Measurements from ENCODE around the gene DOCK4.
"Not testable (repeated sequence)": the region's sequence is repeated elsewhere in the genome, so short reads cannot be mapped to it uniquely, and the experiment has no call there.

The DOCK4 gene

DNA sequence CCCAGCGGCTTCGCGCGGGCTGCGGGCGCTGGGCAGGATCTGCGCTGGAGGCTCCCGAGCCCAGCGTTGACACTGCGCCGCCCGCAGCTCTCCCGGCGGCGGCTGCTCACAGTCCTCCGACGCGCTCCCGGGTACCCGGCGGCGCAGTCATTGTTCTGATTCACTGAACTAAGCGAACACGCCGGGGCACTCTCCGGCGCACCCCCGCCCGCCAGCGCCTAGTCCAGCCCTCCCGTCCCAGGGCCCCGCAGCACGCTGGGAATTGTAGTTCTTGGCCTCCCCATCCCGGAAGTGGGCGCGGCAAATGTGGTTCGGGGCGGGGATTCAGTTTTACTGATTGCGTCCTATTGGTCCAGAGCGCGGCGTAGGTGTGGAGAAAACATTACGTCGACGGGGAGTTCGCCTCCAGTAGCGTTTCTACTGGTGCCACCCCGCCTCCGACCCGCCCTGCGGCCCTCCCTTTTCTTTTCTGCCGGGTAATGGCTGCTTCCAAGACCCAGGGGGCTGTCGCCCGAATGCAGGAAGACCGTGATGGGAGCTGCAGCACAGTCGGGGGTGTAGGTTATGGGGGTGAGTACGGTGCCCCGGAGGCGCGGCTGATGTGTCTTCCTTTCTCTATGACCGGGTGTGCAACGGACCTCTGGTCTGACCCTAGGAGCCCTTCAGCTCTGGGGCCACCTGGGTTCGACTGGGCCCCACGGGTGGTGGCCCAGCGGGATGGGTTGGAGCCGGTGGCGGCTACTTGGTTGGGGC, at the start of gene DOCK4, which contains the start of gene ZNF277:
Gene DOCK4, minus strand, starts transcription at position 162 of the 753 bp plus-strand sequence. CDS start 261 bp downstream, outside the sequence.
Gene ZNF277, plus strand, starts transcription at position 458 of the 753 bp plus-strand sequence. Its CDS starts 22 bp downstream, at position 480.
- Histone ChIP-seq H3K27ac (ENCODE audit: low read depth, low read length) (peak within 1 kb of the TSS; percentile 86), H3K9ac (ENCODE audit: low read length in 5 of 5) (peak within 1 kb of the TSS; percentile 85 to 94 (median 90)), H3K27me3 (ENCODE audit: control insufficient read depth in 5 of 5, insufficient read depth in 4 of 5, low read length in 5 of 5) (no peaks in the 10 kb centered on the region), H3K4me3 (ENCODE audit: low read depth in 1 of 5, low read length in 5 of 5) (peak within 1 kb of the TSS; percentile 92 to 99 (median 98)), H3K9me3 (ENCODE audit: control insufficient read depth in 5 of 5, low read length in 5 of 5) (no peaks in the 10 kb centered on the region), H3K4me1 (ENCODE audit: control insufficient read depth in 5 of 5, insufficient read depth in 5 of 5, low read length in 5 of 5) (peaks cover 0 to 37% (median 35%) of the 10 kb centered on the region in 5 donors), H3K36me3 (ENCODE audit: control insufficient read depth in 5 of 5, insufficient read depth in 5 of 5, low read length in 5 of 5) (no peaks in the 10 kb centered on the region)

- peaks cover 0 to 2% (median 0%) of the 10 kb centered on the region in 5 donors for H3K4me1 ChIP-seq (ENCODE audit: control insufficient read depth in 5 of 5, insufficient read depth in 5 of 5, low read length in 5 of 5)
- no peak overlapping the region for H3K27ac ChIP-seq (ENCODE audit: low read depth, low read length)
- no peaks in the 10 kb centered on the region for H3K36me3 ChIP-seq (ENCODE audit: control insufficient read depth in 5 of 5, insufficient read depth in 5 of 5, low read length in 5 of 5)
- no peaks in the 10 kb centered on the region for H3K9me3 ChIP-seq (ENCODE audit: control insufficient read depth in 5 of 5, low read length in 5 of 5)
- no peak overlapping the region for H3K9ac ChIP-seq (ENCODE audit: low read length in 5 of 5)
- H3K4me3 ChIP-seq (ENCODE audit: low read depth in 1 of 5, low read length in 5 of 5) = no peak overlapping the region
- no peaks in the 10 kb centered on the region for H3K27me3 ChIP-seq (ENCODE audit: control insufficient read depth in 5 of 5, insufficient read depth in 4 of 5, low read length in 5 of 5)
Measured at GRCh38 chr7:112255388-112255720, 49.2 kb upstream of the DOCK4 start.

- no peaks in the 10 kb centered on the region for H3K36me3 ChIP-seq (ENCODE audit: control insufficient read depth in 5 of 5, insufficient read depth in 5 of 5, low read length in 5 of 5)
- H3K27me3 ChIP-seq (ENCODE audit: control insufficient read depth in 5 of 5, insufficient read depth in 4 of 5, low read length in 5 of 5) = no peaks in the 10 kb centered on the region
- no peak overlapping the region for H3K4me3 ChIP-seq (ENCODE audit: low read depth in 1 of 5, low read length in 5 of 5)
- H3K9ac ChIP-seq (ENCODE audit: low read length in 5 of 5) = no peak overlapping the region
- H3K9me3 ChIP-seq (ENCODE audit: control insufficient read depth in 5 of 5, low read length in 5 of 5) = no peaks in the 10 kb centered on the region
- no peak overlapping the region for H3K27ac ChIP-seq (ENCODE audit: low read depth, low read length)
- H3K4me1 ChIP-seq (ENCODE audit: control insufficient read depth in 5 of 5, insufficient read depth in 5 of 5, low read length in 5 of 5) = peaks cover 0 to 2% (median 0%) of the 10 kb centered on the region in 5 donors
Measured at GRCh38 chr7:112254709-112255387, 48.6 kb upstream of the DOCK4 start.

GRCh38 chr7:112254156-112254555, 48.0 kb upstream of the DOCK4 start:
- Histone ChIP-seq H3K9me3 (ENCODE audit: control insufficient read depth in 5 of 5, low read length in 5 of 5) (no peaks in the 10 kb centered on the region), H3K27me3 (ENCODE audit: control insufficient read depth in 5 of 5, insufficient read depth in 4 of 5, low read length in 5 of 5) (no peaks in the 10 kb centered on the region), H3K27ac (ENCODE audit: low read depth, low read length) (no peak overlapping the region), H3K9ac (ENCODE audit: low read length in 5 of 5) (no peak overlapping the region), H3K36me3 (ENCODE audit: control insufficient read depth in 5 of 5, insufficient read depth in 5 of 5, low read length in 5 of 5) (no peaks in the 10 kb centered on the region), H3K4me1 (ENCODE audit: control insufficient read depth in 5 of 5, insufficient read depth in 5 of 5, low read length in 5 of 5) (peaks cover 0 to 2% (median 0%) of the 10 kb centered on the region in 5 donors), H3K4me3 (ENCODE audit: low read depth in 1 of 5, low read length in 5 of 5) (no peak overlapping the region)

GRCh38 chr7:112252691-112253090, 46.5 kb upstream of the DOCK4 start:
- Histone ChIP-seq H3K36me3 (ENCODE audit: control insufficient read depth in 5 of 5, insufficient read depth in 5 of 5, low read length in 5 of 5) (no peaks in the 10 kb centered on the region), H3K9me3 (ENCODE audit: control insufficient read depth in 5 of 5, low read length in 5 of 5) (no peaks in the 10 kb centered on the region), H3K27ac (ENCODE audit: low read depth, low read length) (no peak overlapping the region), H3K4me3 (ENCODE audit: low read depth in 1 of 5, low read length in 5 of 5) (no peak overlapping the region), H3K27me3 (ENCODE audit: control insufficient read depth in 5 of 5, insufficient read depth in 4 of 5, low read length in 5 of 5) (no peaks in the 10 kb centered on the region), H3K4me1 (ENCODE audit: control insufficient read depth in 5 of 5, insufficient read depth in 5 of 5, low read length in 5 of 5) (peaks cover 0 to 2% (median 0%) of the 10 kb centered on the region in 5 donors), H3K9ac (ENCODE audit: low read length in 5 of 5) (no peak overlapping the region)

- no peak overlapping the region for H3K27ac ChIP-seq (ENCODE audit: low read depth, low read length)
Measured at GRCh38 chr7:112252141-112252540, 45.9 kb upstream of the DOCK4 start.

GRCh38 chr7:112249967-112250366, 43.8 kb upstream of the DOCK4 start:
- H3K4me1 ChIP-seq (ENCODE audit: control insufficient read depth in 5 of 5, insufficient read depth in 5 of 5, low read length in 5 of 5); H3K27me3 ChIP-seq (ENCODE audit: control insufficient read depth in 5 of 5, insufficient read depth in 4 of 5, low read length in 5 of 5); H3K9me3 ChIP-seq (ENCODE audit: control insufficient read depth in 5 of 5, low read length in 5 of 5); H3K9ac ChIP-seq (ENCODE audit: low read length in 5 of 5); H3K4me3 ChIP-seq (ENCODE audit: low read depth in 1 of 5, low read length in 5 of 5); H3K27ac ChIP-seq (ENCODE audit: low read depth, low read length); H3K36me3 ChIP-seq (ENCODE audit: control insufficient read depth in 5 of 5, insufficient read depth in 5 of 5, low read length in 5 of 5): not testable (repeated sequence)

More at GRCh38 chr7:112252141-112252540, 45.9 kb upstream of the DOCK4 start:
- Histone ChIP-seq H3K4me1 (ENCODE audit: control insufficient read depth in 5 of 5, insufficient read depth in 5 of 5, low read length in 5 of 5) (peaks cover 0 to 2% (median 0%) of the 10 kb centered on the region in 5 donors), H3K9ac (ENCODE audit: low read length in 5 of 5) (no peak overlapping the region), H3K36me3 (ENCODE audit: control insufficient read depth in 5 of 5, insufficient read depth in 5 of 5, low read length in 5 of 5) (no peaks in the 10 kb centered on the region), H3K9me3 (ENCODE audit: control insufficient read depth in 5 of 5, low read length in 5 of 5) (no peaks in the 10 kb centered on the region), H3K27me3 (ENCODE audit: control insufficient read depth in 5 of 5, insufficient read depth in 4 of 5, low read length in 5 of 5) (no peaks in the 10 kb centered on the region), H3K4me3 (ENCODE audit: low read depth in 1 of 5, low read length in 5 of 5) (no peak overlapping the region)

GRCh38 chr7:112248598-112248997, 42.4 kb upstream of the DOCK4 start:
- H3K4me3 ChIP-seq (ENCODE audit: low read depth in 1 of 5, low read length in 5 of 5) = no peak overlapping the region
- no peaks in the 10 kb centered on the region for H3K36me3 ChIP-seq (ENCODE audit: control insufficient read depth in 5 of 5, insufficient read depth in 5 of 5, low read length in 5 of 5)

GRCh38 chr7:112238852-112239610, 32.8 kb upstream of the DOCK4 start:
- H3K9ac ChIP-seq (ENCODE audit: low read length in 5 of 5) = no peak overlapping the region
- no peak overlapping the region for H3K4me3 ChIP-seq (ENCODE audit: low read depth in 1 of 5, low read length in 5 of 5)
- H3K4me1 ChIP-seq (ENCODE audit: control insufficient read depth in 5 of 5, insufficient read depth in 5 of 5, low read length in 5 of 5) = no peaks in the 10 kb centered on the region
- no peak overlapping the region for H3K27ac ChIP-seq (ENCODE audit: low read depth, low read length)
- no peaks in the 10 kb centered on the region for H3K27me3 ChIP-seq (ENCODE audit: control insufficient read depth in 5 of 5, insufficient read depth in 4 of 5, low read length in 5 of 5)
- no peaks in the 10 kb centered on the region for H3K9me3 ChIP-seq (ENCODE audit: control insufficient read depth in 5 of 5, low read length in 5 of 5)
- no peaks in the 10 kb centered on the region for H3K36me3 ChIP-seq (ENCODE audit: control insufficient read depth in 5 of 5, insufficient read depth in 5 of 5, low read length in 5 of 5)

More at GRCh38 chr7:112248598-112248997, 42.4 kb upstream of the DOCK4 start:
- Histone ChIP-seq H3K4me1 (ENCODE audit: control insufficient read depth in 5 of 5, insufficient read depth in 5 of 5, low read length in 5 of 5) (no peaks in the 10 kb centered on the region), H3K9me3 (ENCODE audit: control insufficient read depth in 5 of 5, low read length in 5 of 5) (no peaks in the 10 kb centered on the region), H3K27me3 (ENCODE audit: control insufficient read depth in 5 of 5, insufficient read depth in 4 of 5, low read length in 5 of 5) (no peaks in the 10 kb centered on the region), H3K27ac (ENCODE audit: low read depth, low read length) (no peak overlapping the region), H3K9ac (ENCODE audit: low read length in 5 of 5) (no peak overlapping the region)

DNA sequence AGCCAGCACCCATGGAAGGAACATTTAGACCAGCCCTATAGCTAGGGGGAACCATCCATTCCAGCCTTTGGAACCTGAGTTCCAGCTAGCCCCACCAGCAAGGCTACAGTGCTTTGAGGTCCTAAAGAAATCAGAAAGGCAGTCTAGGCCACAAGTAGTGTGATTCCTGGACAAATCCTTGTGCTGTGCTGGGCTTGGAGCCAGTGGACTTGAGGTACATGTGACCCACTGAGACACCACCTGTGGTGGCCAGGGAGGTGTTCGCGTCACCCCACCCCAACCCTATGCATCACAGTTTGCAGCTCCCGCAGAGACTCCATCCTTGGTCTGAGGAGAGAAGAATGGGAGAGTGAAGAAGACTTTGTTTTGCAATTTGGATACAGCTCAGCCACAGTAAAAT, 32.1 kb upstream of the DOCK4 start:
- Histone ChIP-seq H3K27me3 (ENCODE audit: control insufficient read depth in 5 of 5, insufficient read depth in 4 of 5, low read length in 5 of 5) (no peaks in the 10 kb centered on the region), H3K9ac (ENCODE audit: low read length in 5 of 5) (no peak overlapping the region), H3K4me3 (ENCODE audit: low read depth in 1 of 5, low read length in 5 of 5) (no peak overlapping the region), H3K9me3 (ENCODE audit: control insufficient read depth in 5 of 5, low read length in 5 of 5) (no peaks in the 10 kb centered on the region), H3K36me3 (ENCODE audit: control insufficient read depth in 5 of 5, insufficient read depth in 5 of 5, low read length in 5 of 5) (no peaks in the 10 kb centered on the region), H3K4me1 (ENCODE audit: control insufficient read depth in 5 of 5, insufficient read depth in 5 of 5, low read length in 5 of 5) (peaks cover 0 to 6% (median 1%) of the 10 kb centered on the region in 5 donors), H3K27ac (ENCODE audit: low read depth, low read length) (no peak overlapping the region)
